NCI-H524 (cell line): ENCODE results near the gene CIAPIN1.
"Not testable (repeated sequence)": the region's sequence is repeated elsewhere in the genome, so short reads cannot be mapped to it uniquely, and the experiment has no call there.

Experiments
- DNase-seq, 2 experiments: peaks; one replicate each; lab custom pipeline; 2025; lab: John Stamatoyannopoulos, UW

Gene CIAPIN1

DNA sequence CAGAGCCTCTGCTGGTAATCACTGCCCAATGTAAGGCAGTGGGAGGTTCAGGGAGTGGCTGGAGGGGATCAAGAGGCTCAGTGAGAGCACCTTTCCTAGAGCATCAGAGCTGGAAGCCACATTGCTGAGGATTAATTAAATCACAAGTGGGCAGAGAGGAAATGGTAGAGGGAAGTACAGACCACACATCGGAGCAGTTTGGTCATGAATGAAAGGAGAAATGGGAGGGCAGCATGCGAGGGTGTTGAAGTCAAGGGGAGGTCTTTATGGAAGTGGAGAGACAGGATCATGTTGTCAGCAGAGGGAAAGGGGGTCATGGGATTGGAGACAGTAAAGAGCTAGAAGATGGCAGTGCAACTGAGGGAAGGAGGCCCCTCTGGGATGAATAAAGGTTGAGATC, 40.3 kb downstream of the CIAPIN1 start:
- DNase-seq: no peak

DNA sequence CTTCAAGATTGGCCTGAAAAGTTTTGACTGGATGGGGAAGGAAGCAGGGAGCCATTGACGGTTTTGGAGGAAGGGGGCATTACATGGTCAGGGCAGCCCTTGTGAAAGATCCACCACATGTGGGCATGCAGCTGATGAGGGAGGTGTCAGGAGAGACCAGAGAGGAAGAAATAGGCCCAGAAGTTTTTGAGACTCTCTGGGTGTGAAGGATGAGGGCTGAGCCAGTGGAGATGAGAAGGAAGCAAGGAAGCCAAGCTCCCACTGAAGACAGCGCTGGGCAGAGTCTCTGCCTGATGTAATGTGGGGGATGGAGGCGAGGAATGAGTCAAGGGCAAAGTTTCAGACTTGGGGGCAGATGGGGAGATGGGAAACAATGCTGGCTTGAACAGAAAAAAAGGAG, 42.1 kb downstream of the CIAPIN1 start:
- no peak for DNase-seq

DNA sequence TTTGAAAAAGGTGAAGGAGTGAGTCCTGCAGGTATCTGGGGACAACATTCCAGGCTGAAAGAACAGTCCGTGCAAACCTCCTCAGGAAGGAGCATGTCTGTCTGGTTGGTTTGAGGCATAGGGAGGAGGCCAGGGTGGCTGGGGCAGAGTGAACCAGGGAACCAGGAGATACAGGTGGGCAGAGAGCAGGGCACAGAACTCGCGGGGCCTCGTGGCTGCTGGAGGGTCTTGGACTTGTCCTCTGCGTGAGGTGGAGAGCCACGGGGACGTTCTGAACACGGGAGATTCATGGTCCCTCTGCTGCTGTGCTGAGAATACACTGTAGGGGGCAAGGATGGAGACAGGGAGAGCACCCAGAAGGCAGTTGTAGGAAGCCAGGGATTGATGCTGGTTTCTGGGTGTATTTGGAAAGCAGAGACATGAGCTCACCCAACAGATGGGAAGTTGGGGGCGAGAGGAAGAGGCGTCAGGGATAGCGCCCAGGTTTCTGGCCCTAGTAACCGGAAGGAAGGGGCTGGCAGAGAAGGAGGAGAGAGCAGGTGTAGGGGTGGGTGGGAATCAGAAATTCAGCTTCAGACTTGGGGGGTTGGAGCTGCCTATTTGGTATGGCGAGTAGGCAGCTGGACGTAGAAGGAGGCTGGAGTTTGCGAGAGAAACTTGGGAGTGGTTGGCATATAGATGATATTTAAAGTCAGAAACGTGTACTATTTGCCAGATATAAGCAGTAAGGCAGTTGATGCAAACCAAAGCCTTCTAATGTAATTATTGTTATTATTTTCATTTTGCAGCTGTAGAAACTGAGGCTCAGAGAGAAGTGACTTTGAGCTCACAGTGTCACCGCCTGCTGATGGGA, 43.0 kb downstream of the CIAPIN1 start, which contains the start of gene CCL17:
CCL17 (plus strand) TSS at position 803 of the 853 bp plus-strand sequence. CDS start 9,166 bp downstream, outside the sequence.
- DNase-seq: no peak

DNA sequence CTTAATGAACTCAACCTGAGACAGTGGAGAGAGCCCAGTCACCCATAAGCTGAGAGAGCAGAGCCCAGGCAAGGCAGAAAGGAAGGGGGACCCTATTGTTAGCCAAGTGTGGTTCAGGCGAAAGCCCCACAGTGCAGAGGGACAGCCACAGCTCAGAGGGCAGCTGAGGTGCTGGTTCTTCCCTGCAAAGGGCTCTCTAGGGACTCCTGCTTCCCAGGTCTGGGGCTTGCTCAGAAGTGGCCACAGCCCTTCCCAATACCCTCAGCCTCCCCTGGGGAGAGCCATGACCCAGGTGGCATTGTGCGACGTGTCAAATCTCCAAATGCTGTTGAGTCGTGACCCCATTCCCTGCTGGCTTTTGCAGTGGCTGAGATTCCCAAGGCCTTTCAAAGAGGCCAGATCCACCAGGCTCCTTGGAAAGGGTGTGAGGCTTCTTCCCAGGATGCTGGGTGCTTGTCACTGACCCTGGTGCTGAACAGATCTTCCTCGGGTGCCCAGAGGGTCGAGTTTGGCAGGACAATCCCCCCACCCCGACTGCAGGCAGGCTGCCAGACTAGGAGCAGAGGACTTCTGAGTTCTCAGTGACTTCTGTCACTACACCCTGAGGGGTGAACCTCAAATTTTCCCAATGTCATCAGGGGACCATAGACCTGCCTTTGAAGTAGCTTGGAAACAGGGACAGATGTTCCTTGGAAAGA, 45.1 kb downstream of the CIAPIN1 start:
- DNase-seq: no peak

DNA sequence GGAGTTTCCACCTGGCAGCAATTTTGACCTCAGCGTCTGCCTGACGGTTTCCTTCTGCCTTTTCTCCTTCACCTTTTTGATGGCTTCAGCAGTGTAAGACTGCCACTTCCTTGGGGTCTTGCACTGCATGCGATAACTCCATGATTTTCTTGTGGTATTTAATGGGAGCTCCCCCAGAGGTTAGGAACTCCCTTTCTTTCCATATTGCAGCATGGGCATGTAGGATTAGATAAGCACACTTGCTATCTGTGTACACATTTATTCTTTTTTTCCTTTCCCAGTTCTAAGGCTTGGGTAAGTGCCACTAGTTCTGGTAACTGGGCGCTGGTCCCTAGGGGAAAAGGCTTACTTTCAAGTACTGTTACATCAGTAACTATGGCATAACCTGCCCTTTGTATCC, 49.7 kb downstream of the CIAPIN1 start:
- not testable (repeated sequence) for DNase-seq

DNA sequence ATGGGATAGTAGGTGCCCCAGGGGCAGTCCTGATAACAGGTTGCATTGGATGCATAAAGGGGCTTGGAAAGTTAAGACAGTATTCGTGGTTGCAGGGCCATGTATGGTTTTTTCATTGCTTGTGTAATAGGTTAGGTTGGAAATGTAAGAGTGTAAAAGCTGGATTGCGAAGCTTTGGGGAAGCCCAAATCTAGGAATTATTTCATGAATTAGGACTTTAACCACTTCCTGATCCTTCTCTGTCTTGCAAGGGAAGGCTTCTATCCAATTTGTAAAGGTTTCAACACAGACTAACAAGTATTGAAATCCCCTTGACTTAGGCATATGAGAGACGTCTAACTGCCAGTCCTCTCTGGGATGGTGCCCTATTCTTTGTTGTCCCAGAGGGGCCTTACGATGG, 50.4 kb downstream of the CIAPIN1 start:
- no peak for DNase-seq

DNA sequence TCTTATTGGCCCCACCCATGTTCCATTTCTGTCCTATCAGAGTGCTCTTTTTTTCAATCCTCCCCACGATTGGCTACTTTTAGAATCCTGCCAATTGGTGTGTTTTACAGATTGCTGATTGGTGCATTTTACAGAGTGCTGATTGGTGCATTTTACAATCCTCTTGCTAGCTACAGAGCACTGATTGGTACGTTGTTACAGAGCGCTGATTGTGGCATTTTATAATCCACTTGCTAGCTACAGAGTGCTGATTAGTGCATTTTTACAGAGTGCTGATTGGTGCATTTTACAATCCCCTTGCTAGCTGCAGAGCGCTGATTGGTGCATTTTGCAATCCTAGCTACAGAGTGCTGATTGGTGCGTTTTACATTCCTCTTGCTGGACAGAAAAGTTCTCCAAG, 52.2 kb downstream of the CIAPIN1 start:
- no peak for DNase-seq

DNA sequence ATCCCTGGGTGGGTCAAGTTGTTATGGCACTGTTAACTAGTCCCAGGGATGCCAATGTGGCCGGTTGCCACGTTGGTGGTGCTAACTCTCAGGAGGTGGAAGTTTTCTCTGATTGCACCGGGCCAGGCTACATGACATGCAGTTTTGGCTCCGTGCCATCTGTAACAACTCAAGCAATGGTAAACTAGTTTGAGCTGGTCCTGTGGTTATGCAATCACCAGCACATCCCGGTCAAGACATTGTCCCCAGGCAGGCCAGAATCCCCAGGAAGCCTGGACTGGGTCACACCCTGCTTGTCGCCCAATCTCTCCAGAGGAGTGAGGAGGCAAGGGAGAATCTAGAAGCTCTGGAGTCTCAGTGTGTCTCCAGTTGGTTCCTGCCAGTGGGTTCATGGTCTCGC, 52.7 kb downstream of the CIAPIN1 start:
- DNase-seq: no peak

DNA sequence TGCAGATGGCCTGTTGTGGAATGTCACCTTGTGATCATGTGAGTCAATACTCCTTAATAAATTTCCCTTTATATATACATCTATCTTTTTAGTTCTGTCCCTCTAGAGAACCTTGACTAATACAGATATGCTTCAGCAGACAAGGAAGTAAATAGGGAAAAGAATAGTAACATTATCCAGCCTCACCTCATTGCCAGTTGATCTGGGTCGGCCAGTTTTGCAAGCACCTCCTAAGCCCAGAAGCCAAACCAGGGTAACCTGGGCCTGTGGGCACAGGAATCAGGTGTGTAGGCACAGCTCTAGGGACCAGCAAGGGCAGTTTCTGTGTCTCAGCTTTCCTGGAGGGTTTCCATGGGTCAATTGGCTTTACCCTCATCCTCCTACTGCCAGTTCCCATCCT, 54.5 kb downstream of the CIAPIN1 start:
- no peak for DNase-seq

DNA sequence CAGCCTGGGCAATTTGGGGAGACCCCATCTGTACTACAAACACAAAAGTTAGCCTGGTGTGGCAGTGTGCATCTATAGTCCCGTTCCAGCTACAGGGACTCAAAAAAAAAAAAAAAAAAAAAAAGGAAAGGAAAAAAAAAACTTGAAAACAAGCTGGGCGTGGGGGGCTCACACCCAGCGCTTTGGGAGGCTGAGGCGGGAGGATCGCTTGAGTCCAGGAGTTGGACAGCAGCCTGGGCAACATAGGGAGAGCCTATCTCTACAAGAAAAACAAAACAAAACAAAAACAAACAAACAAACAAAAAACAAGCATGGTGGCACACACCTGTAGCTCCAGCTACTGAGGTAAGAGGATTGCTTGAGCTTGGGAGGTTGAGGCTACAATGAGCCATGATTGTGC, 55.5 kb downstream of the CIAPIN1 start:
- DNase-seq: no peak

DNA sequence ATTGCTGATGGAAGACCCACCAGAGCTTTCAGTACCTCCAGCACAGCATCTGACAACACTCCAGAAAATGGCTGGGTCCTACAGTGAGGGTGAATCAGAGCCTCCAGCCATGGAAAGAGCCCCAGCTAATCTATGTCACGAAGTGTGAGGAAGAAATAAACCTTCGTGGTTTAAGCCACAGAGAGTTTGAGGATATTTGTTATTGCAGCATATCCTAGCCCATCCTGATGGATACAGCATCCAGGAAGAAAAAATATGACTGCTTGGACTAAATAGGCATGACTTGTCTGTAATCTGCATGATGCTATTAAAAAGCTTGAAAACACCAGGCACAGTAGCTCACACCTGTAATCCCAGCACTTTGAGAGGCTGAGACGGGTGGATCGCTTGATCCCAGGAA, 55.9 kb downstream of the CIAPIN1 start:
- no peak for DNase-seq

DNA sequence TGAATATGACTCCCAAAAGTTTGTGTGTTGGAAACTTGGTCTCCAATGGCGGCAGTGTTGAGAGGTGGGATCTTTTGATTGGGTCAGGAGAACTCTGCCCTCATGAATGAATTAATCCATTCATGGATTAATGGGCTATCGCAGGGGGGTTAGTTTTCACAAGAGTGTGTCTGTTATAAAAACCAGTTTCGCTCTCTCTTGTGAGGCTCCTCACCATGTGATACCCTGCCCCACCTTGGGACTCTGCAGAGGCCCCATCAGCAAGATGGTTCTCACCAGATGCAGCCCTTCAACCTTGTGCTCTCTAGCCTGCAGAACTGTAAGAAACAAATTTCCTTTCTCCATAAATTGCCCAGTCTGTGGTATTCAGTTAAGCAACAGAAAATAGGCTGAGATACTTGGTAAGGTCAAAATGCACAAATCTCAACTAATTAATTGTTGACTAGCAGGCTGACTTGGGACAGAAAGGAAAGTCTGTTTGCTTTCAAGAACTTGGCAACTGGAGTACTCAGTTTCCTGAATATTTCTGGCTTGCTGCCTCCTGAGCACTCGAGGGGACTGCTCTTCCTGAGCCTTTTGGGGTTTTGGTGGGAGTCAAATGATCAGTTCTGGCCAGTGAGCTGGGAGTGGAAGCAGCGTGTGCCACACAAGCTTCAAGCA, 56.4 kb downstream of the CIAPIN1 start:
- no peak for DNase-seq

DNA sequence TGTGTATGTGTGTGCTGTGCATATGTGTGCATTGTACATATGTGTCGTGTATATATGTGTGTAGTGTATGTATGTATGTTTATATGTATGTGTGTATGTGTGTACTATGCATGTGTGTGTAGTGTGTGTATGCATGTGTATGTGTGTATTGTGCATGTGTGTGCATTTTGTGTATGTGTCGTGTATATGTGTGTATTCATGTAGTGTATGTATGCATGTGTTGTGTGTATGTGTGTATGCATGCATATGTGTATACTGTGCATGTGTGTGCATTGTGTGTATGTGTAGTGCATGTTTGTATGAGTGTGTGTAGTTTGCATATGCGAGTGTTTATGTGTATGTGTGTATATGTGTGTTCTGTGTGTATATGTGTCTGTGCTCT, 58.1 kb downstream of the CIAPIN1 start:
- DNase-seq: no peak

DNA sequence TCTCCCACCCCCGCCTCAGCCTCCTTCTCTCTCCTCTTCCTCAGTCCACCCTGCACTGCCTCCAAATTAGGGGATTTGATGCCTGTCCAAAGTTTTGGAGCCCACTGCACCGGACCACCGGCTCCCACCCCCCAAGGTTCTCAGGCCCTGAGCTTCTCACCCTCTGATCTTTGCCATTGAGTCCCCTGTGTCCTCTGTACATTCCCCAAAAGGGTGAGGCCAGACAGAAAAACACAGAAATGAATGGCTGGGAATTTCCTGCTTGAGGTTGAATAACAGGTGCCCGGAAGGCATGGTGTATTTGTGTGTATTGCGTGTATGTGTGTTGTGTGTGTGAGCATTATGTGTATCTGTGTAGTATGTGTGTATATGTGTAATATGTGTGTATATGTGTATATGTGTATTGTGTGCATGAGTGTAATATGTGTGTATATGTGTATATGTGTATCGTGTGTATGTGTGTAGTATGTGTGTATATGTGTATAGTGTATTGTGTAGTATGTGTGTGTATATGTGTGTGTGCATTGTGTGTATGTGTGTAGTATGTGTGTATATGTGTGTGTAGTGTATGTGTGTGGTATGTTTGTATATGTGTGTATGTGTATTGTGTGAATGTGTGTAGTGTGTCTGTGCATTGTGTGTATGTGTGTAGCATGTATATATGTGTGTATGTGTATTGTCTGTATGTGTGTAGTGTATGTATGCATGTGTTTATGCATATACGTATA, 58.7 kb downstream of the CIAPIN1 start:
- DNase-seq: no peak

DNA sequence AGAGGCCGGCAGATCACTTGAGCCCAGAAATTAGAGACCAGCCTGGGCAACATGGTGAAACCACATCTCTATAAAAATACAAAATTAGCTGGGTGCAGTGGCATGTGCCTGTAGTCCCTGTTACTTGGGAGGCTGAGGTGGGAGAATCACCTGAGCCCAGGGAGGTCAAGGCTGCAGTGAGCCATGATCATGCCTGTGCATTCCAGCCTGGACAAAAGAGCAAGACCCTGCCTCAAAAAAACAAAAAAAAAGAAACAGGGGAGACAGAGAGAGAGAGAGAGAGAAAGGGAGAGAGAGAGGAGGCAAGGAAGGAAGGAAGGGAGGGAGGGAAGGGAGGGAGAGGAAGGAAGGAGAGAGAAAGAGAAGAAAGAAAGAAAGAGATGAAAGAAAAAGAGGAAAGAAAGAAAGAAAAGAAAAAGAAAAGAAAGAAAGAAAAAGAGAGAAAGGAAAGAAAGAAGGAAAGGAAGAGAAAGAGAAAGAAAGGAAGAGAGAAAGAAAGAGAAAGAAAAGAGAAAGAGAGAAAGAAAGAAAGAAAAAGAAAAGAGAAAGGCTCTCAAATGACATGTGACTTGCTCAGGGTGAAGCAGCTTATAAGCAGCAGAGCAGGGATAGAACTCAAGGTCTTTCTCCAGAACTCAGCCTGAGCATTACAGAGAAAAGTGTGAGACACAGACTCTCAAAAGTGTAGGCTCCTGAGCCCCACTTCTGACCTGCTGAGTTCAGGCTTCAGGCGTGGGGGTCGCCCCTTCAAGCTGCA, 59.4 kb downstream of the CIAPIN1 start:
- no peak for DNase-seq

DNA sequence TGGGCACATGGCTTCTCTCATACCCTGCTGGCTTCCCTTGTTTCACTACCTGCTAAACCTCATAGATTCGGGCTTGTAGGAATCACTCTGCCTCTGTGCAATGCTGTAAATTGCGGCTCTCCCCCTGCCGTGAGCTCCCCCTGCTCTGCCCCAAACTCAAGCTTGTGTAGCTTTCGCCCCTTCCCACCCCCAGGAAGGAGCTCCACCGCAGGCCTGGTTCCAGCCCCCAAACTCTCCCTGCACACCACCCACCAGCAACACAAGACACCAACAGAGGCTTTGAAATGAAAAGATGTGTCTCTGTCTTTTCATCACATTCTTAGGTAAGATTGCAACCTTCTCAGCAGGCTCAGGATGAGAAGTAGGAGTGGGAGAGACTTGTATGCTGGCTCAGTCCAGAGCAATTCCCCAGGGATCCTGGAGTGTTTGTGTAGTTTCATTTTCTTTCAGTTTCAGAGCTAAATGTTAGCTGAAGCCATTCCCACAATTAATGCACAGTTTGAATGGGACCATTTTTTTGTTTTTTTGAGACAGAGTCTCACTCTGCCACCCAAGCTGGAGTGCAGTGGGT, 60.7 kb downstream of the CIAPIN1 start:
- DNase-seq: no peak

DNA sequence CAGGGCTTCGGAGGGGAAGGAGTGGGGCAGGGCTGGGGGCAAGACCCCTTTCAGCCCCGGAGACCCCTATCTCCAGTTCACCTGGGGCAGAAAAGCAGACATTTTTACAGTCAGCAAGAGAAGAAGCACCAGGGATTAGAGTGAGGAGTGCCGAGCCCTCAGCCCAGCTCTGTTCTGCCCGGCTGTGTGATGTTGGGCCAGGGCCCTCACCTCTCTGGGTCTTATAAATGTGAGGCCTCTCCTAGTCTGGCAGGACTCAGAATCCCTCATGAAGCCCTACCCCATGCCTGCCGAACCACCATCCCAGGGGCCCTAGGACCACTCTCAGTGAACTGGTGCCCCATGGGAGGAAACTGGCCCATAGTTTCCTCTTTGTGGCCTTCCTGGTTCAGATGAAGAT, 62.1 kb downstream of the CIAPIN1 start:
- DNase-seq: no peak

DNA sequence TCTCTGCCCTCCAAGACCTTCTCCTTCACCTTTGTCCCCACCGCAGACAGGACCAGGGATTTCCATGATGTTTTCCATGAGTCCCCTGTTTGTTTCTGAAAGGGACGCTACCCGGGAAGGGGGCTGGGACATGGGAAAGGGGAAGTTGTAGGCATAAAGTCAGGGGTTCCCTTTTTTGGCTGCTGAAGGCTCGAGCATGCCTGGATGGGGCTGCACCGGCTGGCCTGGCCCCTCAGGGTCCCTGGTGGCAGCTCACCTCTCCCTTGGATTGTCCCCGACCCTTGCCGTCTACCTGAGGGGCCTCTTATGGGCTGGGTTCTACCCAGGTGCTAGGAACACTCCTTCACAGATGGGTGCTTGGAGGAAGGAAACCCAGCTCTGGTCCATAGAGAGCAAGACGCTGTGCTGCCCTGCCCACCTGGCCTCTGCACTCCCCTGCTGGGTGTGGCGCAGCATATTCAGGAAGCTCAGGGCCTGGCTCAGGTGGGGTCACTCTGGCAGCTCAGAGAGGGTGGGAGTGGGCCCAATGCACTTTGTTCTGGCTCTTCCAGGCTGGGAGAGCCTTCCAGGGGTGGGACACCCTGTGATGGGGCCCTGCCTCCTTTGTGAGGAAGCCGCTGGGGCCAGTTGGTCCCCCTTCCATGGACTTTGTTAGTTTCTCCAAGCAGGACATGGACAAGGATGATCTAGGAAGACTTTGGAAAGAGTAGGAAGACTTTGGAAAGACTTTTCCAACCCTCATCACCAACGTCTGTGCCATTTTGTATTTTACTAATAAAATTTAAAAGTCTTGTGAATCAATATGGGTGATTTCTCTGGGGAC, 62.7 kb downstream of the CIAPIN1 start:
- DNase-seq: no peak

DNA sequence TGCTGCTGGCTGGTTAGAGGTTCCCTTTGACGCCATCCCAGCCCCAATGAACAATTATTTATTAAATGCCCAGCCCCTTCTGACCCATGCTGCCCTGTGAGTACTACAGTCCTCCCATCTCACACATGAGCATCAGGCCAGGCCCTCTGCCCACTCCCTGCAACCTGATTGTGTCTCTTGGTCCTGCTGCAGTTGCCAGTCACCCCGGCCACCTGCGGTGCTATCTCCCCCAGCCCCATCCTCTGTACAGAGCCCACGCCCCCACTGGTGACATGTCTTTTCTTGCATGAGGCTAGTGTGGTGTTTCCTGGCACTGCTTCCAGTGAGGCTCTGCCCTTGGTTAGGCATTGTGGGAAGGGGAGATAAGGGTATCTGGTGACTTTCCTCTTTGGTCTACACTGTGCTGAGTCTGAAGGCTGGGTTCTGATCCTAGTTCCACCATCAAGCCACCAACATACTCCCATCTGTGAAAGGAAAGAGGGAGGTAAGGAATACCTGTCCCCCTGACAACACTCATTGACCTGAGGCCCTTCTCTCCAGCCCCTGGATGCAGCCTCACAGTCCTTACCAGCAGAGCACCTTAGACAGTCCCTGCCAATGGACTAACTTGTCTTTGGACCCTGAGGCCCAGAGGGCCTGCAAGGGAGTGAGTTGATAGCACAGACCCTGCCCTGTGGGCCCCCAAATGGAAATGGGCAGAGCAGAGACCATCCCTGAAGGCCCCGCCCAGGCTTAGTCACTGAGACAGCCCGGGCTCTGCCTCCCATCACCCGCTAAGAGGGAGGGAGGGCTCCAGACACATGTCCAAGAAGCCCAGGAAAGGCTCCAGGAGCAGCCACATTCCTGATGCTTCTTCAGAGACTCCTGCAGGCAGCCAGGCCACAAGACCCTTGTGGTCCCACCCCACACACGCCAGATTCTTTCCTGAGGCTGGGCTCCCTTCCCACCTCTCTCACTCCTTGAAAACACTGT, 63.6 kb downstream of the CIAPIN1 start:
- DNase-seq: no peak
